Measurements from ENCODE around the gene MUC22. TPM values are rescaled to one million over a fixed set of nuclear protein-coding genes. Genes with fewer than 3 reads are reported as not detected.

Gene MUC22
- total and polyA plus RNA-seq, 9 donors, result not detected

DNA sequence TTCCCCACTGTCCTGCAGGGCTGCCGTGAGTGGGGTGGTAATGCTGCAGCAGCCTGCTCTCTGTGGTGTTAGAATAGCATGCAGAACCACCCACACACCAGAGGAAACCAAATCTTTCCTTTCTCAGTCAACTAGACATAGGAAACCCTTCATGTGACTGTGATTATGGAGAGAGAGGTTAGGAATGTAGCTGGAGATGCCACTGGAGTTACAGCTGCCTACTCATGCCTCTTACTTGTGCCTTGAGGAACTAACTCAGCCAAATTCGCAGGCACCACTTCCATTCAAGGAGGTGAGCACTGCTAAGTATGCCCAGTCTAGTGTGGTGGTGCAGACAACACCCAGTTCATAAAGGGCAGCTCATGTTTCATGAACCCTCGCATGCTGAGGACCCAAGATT is 27.4 kb downstream of the MUC22 start:
- Histone ChIP-seq H3K4me1 (ENCODE audit: insufficient read depth) (no peaks in the 10 kb centered on the region), H3K9me3 (no peaks in the 10 kb centered on the region), H3K27ac (no peak overlapping the region), H3K27me3 (no peaks in the 10 kb centered on the region), H3K4me3 (no peak overlapping the region), H3K36me3 (no peaks in the 10 kb centered on the region)
- no peak for DNase-seq
- WGBS, 3 donors, result 45 to 54% (median 52%) methylated on average over 3 of the region's 3 CpGs
- no peak for TF ChIP-seq POLR2A (IDR thresholded peaks at IDR 0.05)
- no peak for TF ChIP-seq EP300 (IDR thresholded peaks at IDR 0.05)
- TF ChIP-seq CTCF (IDR thresholded peaks at IDR 0.05), result no peak
- intact Hi-C loops (cut with DNase I), result no loop called here

GRCh38 chr6:31038559-31038958 is 28.3 kb downstream of the MUC22 start:
- Histone ChIP-seq H3K4me3 (no peak overlapping the region), H3K4me1 (ENCODE audit: insufficient read depth) (no peaks in the 10 kb centered on the region), H3K27ac (no peak overlapping the region), H3K27me3 (no peaks in the 10 kb centered on the region), H3K9me3 (no peaks in the 10 kb centered on the region), H3K36me3 (no peaks in the 10 kb centered on the region)
- no peak for TF ChIP-seq POLR2A (IDR thresholded peaks at IDR 0.05)
- TF ChIP-seq CTCF (IDR thresholded peaks at IDR 0.05), result no peak
- intact Hi-C loops (cut with DNase I), result no loop called here
- DNase-seq, result no peak
- WGBS, 3 donors, result 89 to 91% (median 91%) methylated on average over 8 of the region's 8 CpGs

DNA sequence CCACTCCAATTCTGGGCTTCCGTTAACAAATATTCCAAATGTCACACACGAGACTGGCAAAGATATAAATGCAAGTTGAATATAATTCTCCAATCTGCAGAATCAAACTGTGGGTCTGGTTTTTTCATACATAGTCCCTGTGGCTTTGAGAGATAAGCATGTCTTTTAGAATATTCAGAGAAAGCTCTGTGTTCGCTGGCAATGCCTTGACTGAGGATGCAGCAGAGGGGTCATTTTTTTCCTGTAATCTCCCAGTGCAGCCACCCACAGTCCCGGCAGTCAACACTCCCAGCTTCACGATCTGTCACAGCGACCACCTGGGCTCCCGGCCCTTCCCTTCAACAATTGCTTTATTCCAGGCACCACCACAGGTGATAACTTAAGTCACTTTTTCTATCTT is 30.5 kb downstream of the MUC22 start:
- no peak for DNase-seq
- Histone ChIP-seq H3K27ac (no peak overlapping the region), H3K36me3 (no peaks in the 10 kb centered on the region), H3K4me3 (no peak overlapping the region), H3K27me3 (no peaks in the 10 kb centered on the region), H3K9me3 (no peaks in the 10 kb centered on the region), H3K4me1 (ENCODE audit: insufficient read depth) (no peaks in the 10 kb centered on the region)
- TF ChIP-seq EP300 (IDR thresholded peaks at IDR 0.05) (no peak), POLR2A (IDR thresholded peaks at IDR 0.05) (no peak), CTCF (IDR thresholded peaks at IDR 0.05) (no peak)
- WGBS, 3 donors, result 68 to 78% (median 76%) methylated on average over 7 of the region's 7 CpGs
- intact Hi-C loops (cut with DNase I), result no loop called here

GRCh38 chr6:31041372-31041974 is 31.2 kb downstream of the MUC22 start:
- no peak overlapping the region for H3K27ac ChIP-seq
- H3K4me3 ChIP-seq, result no peak overlapping the region
- intact Hi-C loops (cut with DNase I), result no loop called here
- H3K36me3 ChIP-seq, result no peaks in the 10 kb centered on the region
- 82 to 84% (median 84%) methylated on average over 12 of the region's 12 CpGs for WGBS, 3 donors
- no peak for DNase-seq
- no peak for TF ChIP-seq CTCF (IDR thresholded peaks at IDR 0.05)
- TF ChIP-seq POLR2A (IDR thresholded peaks at IDR 0.05), result no peak
- no peak for TF ChIP-seq EP300 (IDR thresholded peaks at IDR 0.05)
- H3K27me3 ChIP-seq, result no peaks in the 10 kb centered on the region
- H3K9me3 ChIP-seq, result no peaks in the 10 kb centered on the region
- H3K4me1 ChIP-seq (ENCODE audit: insufficient read depth), result no peaks in the 10 kb centered on the region
